Kidney (tissue), 14 donors: Measurements from ENCODE around the gene CASP10. TPM values are rescaled to one million over a fixed set of nuclear protein-coding genes. Genes with fewer than 3 reads are reported as not detected.

Experiments
- DNase-seq, 5 donors: peaks; one replicate each; pipeline ENCODE4 v3.0.0-alpha.2; 2013 to 2020
- FAIRE-seq: peaks from 2 replicates; lab custom pipeline; 2012; peaks lifted over from hg19 to GRCh38; lab: Jason Lieb, UNC
- H3K27ac ChIP-seq, 2 donors: one replicate each; pipeline ENCODE4 v1.7.0; 2013; ENCODE audit warnings: low read depth in 2 of 2, low read length in 2 of 2, inconsistent platforms in 1 of 2
- H3K27me3 ChIP-seq: one replicate; pipeline ENCODE4 v1.7.1; 2013; ENCODE audit warnings: low read length, inconsistent platforms; ENCODE audit not compliant: control insufficient read depth, insufficient read depth
- H3K36me3 ChIP-seq, 3 donors: one replicate each; pipeline versions ENCODE4 v1.7.0 to v1.7.1; 2013; ENCODE audit warnings: low read length in 3 of 3, control low read depth in 1 of 3, inconsistent platforms in 1 of 3; ENCODE audit not compliant: insufficient read depth in 3 of 3, control insufficient read depth in 2 of 3
- H3K4me1 ChIP-seq, 3 donors: one replicate each; pipeline versions ENCODE4 v1.7.0 to v1.7.1; 2013; ENCODE audit warnings: low read length in 3 of 3, inconsistent platforms in 1 of 3, low read depth in 1 of 3; ENCODE audit not compliant: control insufficient read depth in 2 of 3, insufficient read depth in 2 of 3
- H3K4me3 ChIP-seq, 3 donors: one replicate each; pipeline versions ENCODE4 v1.7.0 to v1.8.1; 2013; ENCODE audit warnings: low read length in 3 of 3, control low read depth in 1 of 3, inconsistent platforms in 1 of 3
- H3K9ac ChIP-seq, 3 donors: one replicate each; pipeline versions ENCODE4 v1.7.0 to v1.7.1; 2013; ENCODE audit warnings: low read length in 3 of 3, control low read depth in 1 of 3, inconsistent platforms in 1 of 3
- H3K9me3 ChIP-seq, 3 donors: one replicate each; pipeline versions ENCODE4 v1.7.0 to v1.7.1; 2013; ENCODE audit warnings: low read length in 3 of 3, control low read depth in 1 of 3, inconsistent platforms in 1 of 3; ENCODE audit not compliant: control insufficient read depth in 2 of 3, insufficient read depth in 1 of 3
- CTCF ChIP-seq: IDR thresholded peaks from 3 replicates; pipeline ENCODE4 v1.5.1; 2012; ENCODE audit warnings: mild to moderate bottlenecking, moderate library complexity, borderline replicate concordance; ENCODE audit not compliant: insufficient read depth; ENCODE audit errors: extremely low read depth
- intact Hi-C: fragments of 100-400 bp; cut with DNase I; formaldehyde crosslinking; loops from one replicate; pipeline ENCODE4 v1.11.1; 2022
- polyA plus RNA-seq: library from polyadenylated mRNA; stranded (reverse); fragments of 350-450 nt; fragmentation: Illumina TruSeq; extraction: RNeasy Lipid Tissue Mini Kit (QIAGEN cat#74804); gene quantifications from one replicate; pipeline ENCODE4 v1.2.3, GENCODE V29; 2014; ENCODE audit warnings: low read depth, low replicate concordance; ENCODE audit not compliant: insufficient read depth
- total RNA-seq: library from RNA; stranded (reverse); fragmentation: NEBNext Ultra II Directional; extraction: Animal tissue kit (Norgen Biotek cat#: 25700); gene quantifications from one replicate; pipeline ENCODE4 v1.2.1, GENCODE V29; 2021
- donor health status: control.
- donor health status: control.
- donor health status: control.
- donor health status: control.
- donor health status: control.
- donor health status: DM: yes; HTN: yes; CAD: no.
- donor health status: Normal renal cell carcinoma (clear cell type).

The CASP10 gene
- total and polyA plus RNA-seq, 2 donors from 2014 or later: 4.5 to 24.6 TPM

- H3K4me3 ChIP-seq: no peak overlapping the region
- no peak overlapping the region for H3K9ac ChIP-seq
- peak overlapping the region; percentile 16 to 53 for H3K27ac ChIP-seq
- FAIRE-seq (no peak), DNase-seq (peak in 2 of 5 donors; percentile 30 to 78)
- peaks cover 0 to 16% (median 0%) of the 10 kb centered on the region in 3 donors for H3K4me1 ChIP-seq
- no peaks in the 10 kb centered on the region for H3K27me3 ChIP-seq
- intact Hi-C loops: no loop called here
- no peaks in the 10 kb centered on the region for H3K9me3 ChIP-seq
- H3K36me3 ChIP-seq: peaks cover 0 to 3% (median 0%) of the 10 kb centered on the region in 3 donors
- no peak for TF ChIP-seq CTCF
These were observed 8.4 kb downstream of the CASP10 start for GRCh38 chr2:201191132-201191875.

DNA sequence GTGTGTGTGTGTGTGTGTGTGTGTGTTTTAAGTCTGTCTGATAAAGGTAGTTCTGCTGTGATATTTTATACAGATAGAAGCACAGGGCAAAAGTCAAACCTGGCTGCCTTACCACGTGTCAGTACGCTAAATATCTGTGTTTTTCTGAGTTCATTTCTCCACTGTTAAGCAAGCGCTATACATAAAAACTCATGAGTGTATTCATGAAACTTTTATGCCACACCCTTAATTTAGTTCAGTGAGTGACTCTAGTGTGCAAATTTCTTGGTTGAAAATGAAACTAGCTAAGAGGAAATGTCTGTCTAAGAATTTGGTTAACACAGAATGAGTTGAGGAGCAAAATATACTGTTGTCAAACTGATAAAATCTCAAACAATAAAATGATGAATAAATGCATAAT lies 11.2 kb downstream of the CASP10 start:
- peaks cover 0 to 17% (median 0%) of the 10 kb centered on the region in 3 donors for H3K4me1 ChIP-seq
- TF ChIP-seq CTCF: no peak
- H3K27ac ChIP-seq: no peak overlapping the region
- H3K9ac ChIP-seq: no peak overlapping the region
- intact Hi-C loops: no loop called here
- H3K4me3 ChIP-seq: no peak overlapping the region
- H3K36me3 ChIP-seq: peaks cover 0 to 6% (median 0%) of the 10 kb centered on the region in 3 donors
- DNase-seq (no peak), FAIRE-seq (peak; percentile 62)
- H3K9me3 ChIP-seq: no peaks in the 10 kb centered on the region
- H3K27me3 ChIP-seq: no peaks in the 10 kb centered on the region

- no peak for FAIRE-seq
- peak overlapping the region in 1 of 3 donors; percentile 22 for H3K4me3 ChIP-seq
- no peak overlapping the region for H3K9ac ChIP-seq
- no peaks in the 10 kb centered on the region for H3K27me3 ChIP-seq
- TF ChIP-seq CTCF: no peak
- H3K27ac ChIP-seq: no peak overlapping the region
- intact Hi-C loops: no loop called here
- H3K36me3 ChIP-seq: peaks cover 0 to 6% (median 0%) of the 10 kb centered on the region in 3 donors
- no peaks in the 10 kb centered on the region for H3K9me3 ChIP-seq
- H3K4me1 ChIP-seq: peaks cover 0 to 17% (median 0%) of the 10 kb centered on the region in 3 donors
- DNase-seq: no peak
These were observed 12.4 kb downstream of the CASP10 start for GRCh38 chr2:201195331-201195730.
